NCI-H146 (cell line): ENCODE measurements around the gene AP2S1.
A peak's percentile ranks its signal among the peaks of the same experiment; 100 is the strongest.
"Not testable (repeated sequence)": the region's sequence is repeated elsewhere in the genome, so short reads cannot be mapped to it uniquely, and the experiment has no call there.

Experiments
- DNase-seq: peaks from one replicate; lab custom pipeline; 2025; lab: John Stamatoyannopoulos, UW

Gene AP2S1

DNA sequence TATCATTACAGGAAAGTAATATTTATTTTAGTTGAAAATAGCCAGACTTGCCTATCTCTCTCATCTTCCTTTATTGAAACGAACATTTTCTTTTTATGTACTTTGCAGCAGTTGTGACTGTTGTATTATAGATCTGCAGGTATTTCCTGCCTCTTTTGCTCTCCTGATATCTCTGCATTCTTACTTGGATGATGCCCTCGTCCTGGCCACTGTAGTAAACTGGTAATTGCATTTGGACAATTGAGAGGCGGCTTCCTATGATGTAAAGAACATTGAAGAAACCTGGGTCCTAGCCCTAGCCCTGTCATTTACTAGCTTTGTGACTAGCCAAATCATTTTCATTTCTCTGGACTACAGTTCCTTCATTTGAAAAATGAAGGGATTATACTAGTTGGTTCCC lies 16.5 kb upstream of the AP2S1 start:
- no peak for DNase-seq

DNA sequence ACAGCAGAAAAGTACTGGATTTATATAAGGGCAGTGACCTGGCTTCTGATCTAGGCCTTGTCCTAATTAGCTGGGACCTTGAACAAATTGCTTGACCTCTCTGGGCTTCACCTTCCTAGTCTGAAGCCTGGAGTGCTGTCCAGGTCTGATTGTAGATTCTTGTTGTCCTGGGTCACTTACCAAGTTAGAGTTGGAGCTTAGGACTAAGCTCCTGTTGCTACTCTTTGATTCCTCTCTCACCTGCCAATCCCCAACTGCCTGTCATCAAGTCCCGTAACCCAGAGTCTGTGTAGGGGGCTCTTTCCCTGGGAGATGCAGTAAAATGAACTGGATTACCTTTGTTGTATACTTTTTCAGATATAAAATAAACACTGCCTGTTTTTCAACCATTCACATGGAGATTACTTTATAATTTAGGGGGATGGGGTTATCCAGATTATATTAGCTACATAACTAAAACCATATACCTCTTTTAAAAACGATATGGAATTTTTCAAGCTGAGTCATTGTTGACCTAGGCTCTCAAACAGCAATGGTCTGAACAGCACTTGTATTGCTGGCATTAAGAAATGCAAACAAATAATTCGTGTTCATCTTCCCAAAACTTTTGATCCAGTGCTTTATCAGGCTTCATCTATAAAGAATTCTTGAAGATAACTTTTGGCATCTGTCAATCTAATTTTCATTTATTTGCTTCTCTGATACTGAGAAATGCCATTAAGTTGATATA lies 15.9 kb upstream of the AP2S1 start:
- DNase-seq, result no peak

DNA sequence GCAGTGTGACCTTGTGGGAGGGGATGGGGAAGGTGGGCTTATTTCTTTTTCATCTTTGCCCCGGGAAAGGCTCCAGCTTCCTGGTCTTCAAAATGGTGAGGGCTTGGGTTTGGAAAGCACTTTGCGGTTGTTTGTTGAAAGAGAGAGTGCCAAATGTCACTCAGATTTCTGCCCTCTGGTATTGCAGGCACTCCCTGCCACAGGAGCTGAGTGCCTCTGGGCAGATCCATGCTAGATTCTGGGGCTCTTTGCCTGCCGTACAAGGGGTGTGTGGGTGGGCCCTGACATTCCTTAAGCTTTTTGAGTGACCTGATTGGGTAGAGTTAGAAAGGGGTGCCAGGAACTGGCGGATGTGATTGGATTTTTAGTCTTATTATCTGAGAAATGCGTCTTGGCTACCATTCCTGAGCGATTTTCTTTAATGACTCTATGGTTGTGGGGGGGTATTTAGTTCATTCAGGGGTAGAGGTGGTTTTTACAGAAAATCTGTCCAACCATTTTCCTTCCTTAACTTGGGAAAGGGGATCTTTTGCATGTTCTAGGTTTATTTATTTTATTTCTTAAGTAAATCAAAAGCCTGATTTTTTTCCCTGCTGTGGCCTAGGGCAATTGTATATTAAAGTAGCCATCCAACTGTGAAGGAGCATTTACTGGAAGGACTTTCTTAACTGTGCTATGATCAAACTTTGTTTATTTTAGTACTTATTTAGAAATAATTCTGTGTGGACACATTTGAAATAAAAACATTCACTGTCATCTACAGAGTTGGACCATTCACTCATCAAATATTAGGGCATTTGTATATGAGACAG lies 13.4 kb upstream of the AP2S1 start:
- no peak for DNase-seq

- DNase-seq, result no peak
Measured at GRCh38 chr19:46862974-46863632, 12.5 kb upstream of the AP2S1 start.

GRCh38 chr19:46862503-46862834 lies 11.8 kb upstream of the AP2S1 start:
- no peak for DNase-seq

GRCh38 chr19:46861691-46862502 lies 11.3 kb upstream of the AP2S1 start:
- peak; percentile 35 for DNase-seq

DNA sequence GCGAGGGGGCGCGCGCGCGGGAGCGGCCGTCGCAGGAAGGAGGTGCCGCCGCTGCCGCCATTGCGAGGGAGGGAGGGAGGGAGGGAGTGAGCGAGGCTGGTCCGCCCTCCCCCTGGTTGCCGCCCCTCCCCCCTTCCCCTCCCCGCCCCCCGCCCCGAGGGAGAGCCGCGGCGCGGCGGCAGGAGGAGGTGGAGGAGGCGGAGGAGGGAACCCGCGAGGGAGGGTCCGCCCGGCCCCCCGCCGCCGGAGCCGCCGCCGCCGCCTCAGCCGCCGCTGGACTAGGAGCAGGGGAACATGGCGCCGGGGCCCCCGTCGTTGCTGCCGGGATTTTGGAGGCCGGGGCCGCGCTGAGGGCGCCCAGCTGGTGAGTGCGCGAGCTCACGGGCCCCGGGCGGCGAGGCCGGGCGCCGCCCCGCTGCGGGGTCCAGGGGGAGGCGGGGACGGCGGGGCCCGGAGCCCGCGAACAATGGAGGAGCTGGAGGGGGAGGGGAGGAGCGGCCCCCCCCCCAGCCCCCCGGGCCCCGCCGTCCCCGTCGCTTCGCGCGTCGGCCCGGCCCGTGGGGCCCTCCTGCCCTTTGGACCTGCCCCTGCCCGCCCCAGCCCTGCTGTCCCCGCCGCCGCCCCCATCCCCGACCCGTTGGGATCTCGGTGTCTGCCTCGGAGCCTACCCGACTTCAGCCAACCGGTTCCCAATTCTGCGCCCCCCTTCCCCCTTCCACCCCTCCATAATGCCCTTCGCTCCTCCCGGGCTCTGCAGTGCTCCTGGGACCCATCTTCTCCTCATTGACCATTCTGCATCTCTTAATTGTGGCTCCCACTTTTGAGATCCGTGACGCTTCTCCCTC lies 10.4 kb upstream of the AP2S1 start, which contains the start of gene ARHGAP35:
ARHGAP35 (plus strand) TSS at position 152 of the 845 bp plus-strand sequence. CDS start 57,679 bp downstream, outside the sequence.
- peak; percentile 42 for DNase-seq

GRCh38 chr19:46860125-46860845 lies 9.6 kb upstream of the AP2S1 start:
- DNase-seq, result peak; percentile 99

GRCh38 chr19:46859637-46860124 lies 9.0 kb upstream of the AP2S1 start:
- peak; percentile 93 for DNase-seq

- DNase-seq, result peak; percentile 95
Measured at GRCh38 chr19:46856062-46857022, 5.7 kb upstream of the AP2S1 start.

DNA sequence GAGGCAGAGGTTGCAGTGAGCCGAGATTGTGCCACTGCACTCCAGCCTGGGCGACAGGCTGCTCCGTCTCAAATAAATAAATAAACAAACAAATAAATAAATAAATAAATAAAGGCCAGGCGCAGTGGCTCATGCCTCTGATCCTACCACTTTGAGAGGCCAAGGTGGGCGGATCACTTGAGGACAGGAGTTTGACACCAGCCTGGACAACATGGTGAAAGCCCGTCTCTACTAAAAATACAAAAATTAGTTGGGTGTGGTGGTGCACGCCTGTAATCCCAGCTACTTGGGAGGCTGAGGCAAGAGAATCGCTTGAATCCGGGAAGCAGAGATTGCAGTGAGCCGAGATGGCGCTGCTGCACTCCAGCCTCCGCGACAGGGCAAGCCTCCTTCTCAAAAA lies 4.1 kb upstream of the AP2S1 start:
- DNase-seq, result not testable (repeated sequence)

DNA sequence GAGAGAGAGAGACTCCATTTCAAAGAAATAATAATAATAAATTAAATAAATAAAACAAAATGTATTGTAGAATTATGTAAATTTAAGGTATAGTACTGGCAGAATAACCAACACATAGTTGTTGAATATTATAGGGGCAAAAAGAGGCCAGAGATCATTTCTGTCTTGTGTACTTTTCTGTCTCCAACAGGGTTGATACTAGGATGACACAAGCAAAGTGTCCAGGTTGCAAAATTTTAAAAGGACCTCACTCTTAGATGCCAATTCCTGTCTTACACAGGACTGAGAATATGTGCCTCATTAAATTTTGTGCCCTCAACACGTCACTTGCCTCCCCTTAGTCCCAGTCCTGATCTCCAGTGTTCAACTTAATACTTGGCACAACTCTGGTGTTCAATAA lies 2.2 kb upstream of the AP2S1 start:
- DNase-seq, result no peak

- DNase-seq, result no peak
Measured at GRCh38 chr19:46849610-46850009, 1.0 kb downstream of the AP2S1 start.

DNA sequence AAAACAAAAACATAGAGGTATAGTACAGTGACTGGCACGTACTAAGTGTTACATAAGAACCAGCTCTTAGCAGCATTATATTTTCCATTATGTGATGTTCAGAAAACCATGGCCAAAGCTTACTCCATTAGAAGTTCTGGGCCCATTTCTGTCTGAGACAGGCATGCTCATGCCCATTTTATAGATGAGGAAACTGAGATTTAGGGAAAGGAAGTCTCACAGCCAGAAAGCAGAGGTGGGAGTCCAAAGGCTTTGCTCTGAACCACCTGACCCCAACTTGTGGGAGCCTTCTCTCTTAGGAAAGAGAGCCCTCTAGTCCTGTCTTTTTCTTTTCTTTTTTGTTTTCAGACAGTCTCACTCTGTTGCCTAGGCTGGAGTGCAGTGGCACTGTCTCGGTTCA lies 2.3 kb downstream of the AP2S1 start:
- no peak for DNase-seq

DNA sequence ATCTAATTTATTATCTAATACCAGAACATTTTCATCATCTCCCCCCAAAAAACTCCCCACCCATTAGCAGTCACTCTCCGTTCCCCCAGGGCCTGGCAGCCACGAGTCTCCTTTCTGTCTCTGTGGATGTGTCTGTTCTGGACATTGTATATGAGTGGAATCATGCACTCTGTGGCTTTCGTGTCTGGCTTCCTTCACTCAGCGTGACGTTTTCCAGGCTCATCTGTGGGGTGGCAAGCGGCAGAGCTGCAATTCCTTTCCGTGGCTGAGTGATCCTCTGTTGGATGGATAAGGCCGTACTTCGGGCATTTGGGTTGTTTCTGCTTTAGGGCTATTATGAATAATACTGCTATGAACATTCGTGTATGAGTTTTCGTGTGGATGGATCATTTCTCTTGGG lies 3.1 kb downstream of the AP2S1 start:
- DNase-seq, result no peak

- DNase-seq, result no peak
Measured at GRCh38 chr19:46845959-46846459, 4.6 kb downstream of the AP2S1 start.

DNA sequence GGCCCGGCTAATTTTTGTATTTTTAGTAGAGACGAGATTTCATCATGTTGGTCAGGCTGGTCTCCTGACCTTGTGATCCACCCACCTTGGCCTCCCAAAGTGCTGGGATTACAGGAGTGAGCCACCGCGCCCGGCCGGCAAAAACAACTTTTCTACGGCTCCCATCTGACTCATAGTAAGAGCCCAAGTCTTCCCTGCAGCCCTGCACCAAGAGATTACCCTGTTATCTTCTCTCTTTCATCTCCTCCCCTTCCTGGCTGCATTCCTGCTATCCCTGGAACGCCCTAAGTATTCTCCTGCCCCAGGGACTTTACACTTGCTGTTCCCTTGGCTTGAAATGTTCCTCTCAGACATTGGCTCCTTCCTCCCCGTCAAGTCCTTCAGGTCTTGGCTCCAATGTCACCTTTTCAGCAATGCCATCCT lies 6.6 kb downstream of the AP2S1 start:
- no peak for DNase-seq

GRCh38 chr19:46842791-46843190 lies 7.9 kb downstream of the AP2S1 start:
- no peak for DNase-seq
